ENCODE data around the gene GATA2.

The GATA2 gene

GRCh38 chr3:128473737-128474136, 19.3 kb downstream of the GATA2 start:
- no peak for DNase-seq (ENCODE audit: low read depth, low spot score)

GRCh38 chr3:128473180-128473519, 19.9 kb downstream of the GATA2 start:
- no peak for DNase-seq (ENCODE audit: low read depth, low spot score)

DNA sequence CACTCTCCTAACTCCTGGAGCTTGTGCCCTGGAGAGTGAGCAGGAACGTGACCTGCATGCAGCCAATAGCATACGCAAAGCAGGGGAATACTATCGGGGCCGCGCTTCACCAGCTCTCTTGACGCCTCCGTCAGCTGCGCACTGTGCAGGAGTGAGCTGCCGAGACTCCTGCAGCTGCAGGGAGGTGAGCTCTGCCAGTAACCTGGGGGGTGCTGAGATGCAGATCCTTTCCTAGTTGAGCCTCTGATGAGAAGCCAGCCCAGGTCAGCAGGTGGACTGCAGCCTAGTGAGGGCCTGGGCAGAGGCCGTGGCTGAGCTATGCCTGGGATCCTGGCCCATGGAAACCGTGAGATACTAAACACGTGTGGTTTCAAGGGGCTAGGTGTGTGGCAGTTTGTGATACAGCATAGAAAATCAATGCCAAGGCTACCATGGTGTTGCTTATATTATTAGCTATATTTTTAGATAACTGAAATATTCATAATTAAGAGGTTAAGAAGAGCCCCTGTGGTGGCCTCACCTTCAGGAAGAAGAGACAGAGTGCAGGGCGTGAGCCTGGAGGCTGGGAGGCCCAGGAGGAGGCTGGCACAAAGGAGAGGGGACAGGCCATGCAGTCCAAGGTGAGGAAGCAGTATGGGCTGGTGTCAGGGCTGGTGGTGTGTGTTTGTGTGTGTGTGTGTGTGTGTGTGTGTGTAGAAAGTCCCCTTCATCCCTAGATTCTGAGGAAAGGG, 20.4 kb downstream of the GATA2 start:
- no peak for DNase-seq (ENCODE audit: low read depth, low spot score)

DNA sequence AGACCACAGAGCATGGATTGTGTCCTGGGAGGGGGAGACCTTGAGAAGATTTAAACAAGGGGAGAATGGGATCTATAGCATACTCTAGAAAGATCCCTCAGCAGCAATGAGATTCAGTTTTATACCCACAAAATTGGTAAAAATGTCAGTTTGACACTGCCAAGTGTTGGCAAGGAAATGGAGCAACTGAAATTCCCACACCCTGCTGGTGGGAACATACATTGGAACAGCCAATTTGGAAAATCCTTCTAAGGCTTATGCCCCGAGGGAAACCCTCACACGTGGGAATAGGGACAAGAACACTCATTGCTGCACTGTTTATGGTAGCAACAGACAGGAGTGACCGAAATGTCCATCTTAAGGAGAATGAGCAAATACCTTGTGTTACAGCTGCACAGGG, 21.3 kb downstream of the GATA2 start:
- no peak for DNase-seq (ENCODE audit: low read depth, low spot score)

DNA sequence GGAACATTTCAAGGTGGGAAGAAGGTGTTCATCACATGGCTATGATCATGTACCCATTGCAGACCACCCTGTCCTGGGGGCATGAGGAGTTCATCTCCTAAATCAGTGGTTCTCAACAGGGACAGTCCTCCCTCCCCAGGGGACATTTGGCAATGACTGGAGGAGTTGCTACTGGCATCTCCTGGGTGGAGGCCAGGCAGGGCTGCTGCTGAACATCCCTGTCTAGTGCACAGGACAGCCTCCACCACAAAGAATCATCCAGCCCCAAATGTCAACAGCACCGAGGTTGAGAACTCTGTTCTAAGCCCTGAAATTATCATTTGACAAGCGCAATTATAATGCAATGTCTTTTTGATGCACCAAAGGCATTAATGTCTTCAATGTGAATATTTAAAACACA, 21.9 kb downstream of the GATA2 start:
- DNase-seq (ENCODE audit: low read depth, low spot score) = no peak

GRCh38 chr3:128470134-128470899, 22.7 kb downstream of the GATA2 start:
- DNase-seq (ENCODE audit: low read depth, low spot score) = no peak

GRCh38 chr3:128469556-128469955, 23.4 kb downstream of the GATA2 start:
- no peak for DNase-seq (ENCODE audit: low read depth, low spot score)

- DNase-seq (ENCODE audit: low read depth, low spot score) = no peak
Measured at GRCh38 chr3:128468791-128469527, 24.0 kb downstream of the GATA2 start.

DNA sequence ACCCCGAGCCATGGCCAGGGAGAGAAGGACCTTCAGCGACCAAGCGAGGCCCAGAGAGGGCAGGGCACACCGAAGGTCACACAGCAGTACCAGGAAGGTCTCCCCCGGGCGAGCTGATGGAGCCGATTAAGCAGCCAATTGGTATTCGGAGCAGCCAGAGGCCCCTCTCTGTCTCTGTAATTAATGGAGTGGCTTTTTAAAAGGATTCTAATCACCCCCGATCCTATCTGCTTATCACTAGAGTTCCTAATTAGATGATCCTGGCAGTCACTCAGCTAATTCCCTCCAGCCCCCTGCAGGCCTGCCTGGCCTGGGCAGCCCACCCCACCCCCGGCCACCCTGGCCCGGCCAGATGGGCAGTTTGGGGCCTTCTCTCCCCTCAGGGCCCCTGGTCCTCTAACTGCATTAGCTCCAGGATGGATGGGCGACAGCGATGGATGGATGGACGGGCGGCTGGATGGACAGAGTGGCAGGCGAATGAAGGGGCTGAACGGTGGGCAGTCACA, 24.7 kb downstream of the GATA2 start:
- DNase-seq (ENCODE audit: low read depth, low spot score) = no peak

DNA sequence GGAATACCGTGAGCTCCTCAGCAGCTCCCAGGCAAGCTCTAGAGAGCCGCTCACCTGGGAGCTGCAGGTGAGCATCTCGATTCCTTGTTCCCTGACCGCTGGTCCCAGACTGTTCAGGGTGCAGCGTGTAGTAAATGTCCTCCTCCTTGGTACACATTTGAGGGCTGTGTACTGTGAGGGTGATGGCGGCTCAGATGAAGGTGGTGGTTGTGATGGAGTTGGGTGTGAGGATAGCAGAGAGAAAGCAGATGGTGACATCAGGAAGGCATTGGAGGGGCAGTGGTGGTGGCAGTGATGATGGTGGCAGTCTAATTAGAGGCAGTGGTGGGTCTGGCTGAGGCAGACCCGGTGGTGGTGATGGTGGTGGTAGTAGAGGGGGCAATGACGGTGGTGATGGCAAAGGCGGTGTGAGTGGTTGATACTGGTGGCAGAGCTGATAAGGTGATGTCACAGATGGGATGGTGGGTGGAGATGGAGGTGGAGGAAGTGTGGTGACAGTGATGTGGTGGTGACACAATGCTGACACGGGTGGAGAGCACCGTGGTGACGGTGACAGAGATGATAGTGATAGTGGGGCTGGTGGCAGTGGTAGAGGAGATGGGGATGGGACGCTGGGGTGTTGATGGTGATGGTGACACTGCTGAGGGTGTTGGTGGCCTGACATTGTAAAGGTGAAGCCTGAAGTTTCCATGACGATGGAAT, 26.0 kb downstream of the GATA2 start, which contains the start of gene DNAJB8:
DNAJB8 (minus strand) TSS at position 51 of the 702 bp plus-strand sequence. CDS start 3,645 bp downstream, outside the sequence.
- DNase-seq (ENCODE audit: low read depth, low spot score) = no peak

DNA sequence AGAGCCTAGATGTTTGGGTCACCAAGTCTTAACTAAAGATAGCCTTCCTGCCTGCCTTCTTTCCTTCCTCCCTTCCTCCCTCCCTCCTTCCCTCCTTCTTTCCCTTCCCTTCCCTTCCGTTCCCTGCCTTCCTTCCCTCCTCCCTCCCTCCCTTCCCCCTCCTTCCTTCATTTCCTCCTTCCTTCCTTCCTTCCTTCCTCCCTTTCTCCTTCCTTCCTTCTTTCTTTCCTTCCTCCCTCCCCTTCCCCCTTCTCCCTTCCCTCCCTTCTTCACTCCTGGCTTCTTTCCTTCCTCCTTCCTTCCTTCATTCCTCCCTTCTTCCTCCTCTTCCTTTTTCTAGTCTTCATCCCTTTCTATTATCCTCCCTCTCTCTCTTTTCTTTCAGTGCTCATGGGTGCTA, 28.3 kb downstream of the GATA2 start:
- no peak for DNase-seq (ENCODE audit: low read depth, low spot score)

GRCh38 chr3:128464188-128464587, 28.8 kb downstream of the GATA2 start:
- no peak for DNase-seq (ENCODE audit: low read depth, low spot score)

DNA sequence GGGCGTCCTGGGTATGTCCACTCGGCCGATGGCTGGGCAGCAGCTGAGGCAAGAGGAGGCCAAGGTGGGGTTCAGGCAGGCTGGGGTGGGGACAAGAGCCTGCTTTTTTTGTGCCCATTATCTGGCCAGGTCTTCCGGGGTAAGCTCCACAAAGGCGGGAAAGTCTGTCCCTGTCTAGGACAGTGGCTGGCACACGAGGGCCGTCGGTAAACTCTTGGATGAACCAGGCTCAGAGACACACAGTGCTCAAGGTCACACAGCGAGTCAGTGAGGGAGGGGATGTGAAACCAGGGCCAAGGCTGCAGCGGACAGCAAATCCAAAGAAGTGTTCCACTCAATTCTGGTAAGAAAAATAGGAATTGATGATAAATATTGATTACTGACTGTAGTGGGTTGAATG, 29.2 kb downstream of the GATA2 start:
- no peak for DNase-seq (ENCODE audit: low read depth, low spot score)

GRCh38 chr3:128463354-128463753, 29.6 kb downstream of the GATA2 start:
- DNase-seq (ENCODE audit: low read depth, low spot score) = no peak

GRCh38 chr3:128462931-128463330, 30.1 kb downstream of the GATA2 start:
- no peak for DNase-seq (ENCODE audit: low read depth, low spot score)

DNA sequence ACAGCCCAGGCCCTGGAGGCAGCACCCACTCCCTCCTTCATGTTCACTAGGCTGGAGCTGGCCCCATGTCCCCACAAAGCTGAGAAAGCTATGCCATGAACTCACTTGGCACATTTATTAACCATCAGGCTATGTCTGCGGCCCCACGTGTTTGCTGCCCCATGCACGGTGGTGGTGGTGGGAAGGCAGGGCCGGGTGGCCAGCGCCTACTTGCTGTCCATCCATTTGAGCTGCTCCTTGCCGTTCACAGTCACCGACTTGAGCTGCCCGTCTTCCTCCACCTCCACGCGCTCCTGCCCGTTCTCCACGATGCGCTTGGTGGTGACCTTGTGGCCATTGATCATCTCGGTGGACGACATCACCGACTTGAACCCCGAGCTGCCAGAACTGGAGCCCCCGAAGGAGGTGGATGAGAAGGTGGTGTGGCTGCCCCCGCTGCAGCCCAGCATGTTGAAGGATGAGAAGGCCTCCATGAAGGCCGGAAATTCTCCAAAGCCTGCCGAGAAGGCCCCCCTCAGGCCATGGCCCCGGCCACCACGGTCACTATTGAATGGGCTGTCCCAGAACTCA, 30.6 kb downstream of the GATA2 start:
- DNase-seq (ENCODE audit: low read depth, low spot score) = no peak

- no peak for DNase-seq (ENCODE audit: low read depth, low spot score)
Measured at GRCh38 chr3:128461731-128462130, 31.3 kb downstream of the GATA2 start.

DNA sequence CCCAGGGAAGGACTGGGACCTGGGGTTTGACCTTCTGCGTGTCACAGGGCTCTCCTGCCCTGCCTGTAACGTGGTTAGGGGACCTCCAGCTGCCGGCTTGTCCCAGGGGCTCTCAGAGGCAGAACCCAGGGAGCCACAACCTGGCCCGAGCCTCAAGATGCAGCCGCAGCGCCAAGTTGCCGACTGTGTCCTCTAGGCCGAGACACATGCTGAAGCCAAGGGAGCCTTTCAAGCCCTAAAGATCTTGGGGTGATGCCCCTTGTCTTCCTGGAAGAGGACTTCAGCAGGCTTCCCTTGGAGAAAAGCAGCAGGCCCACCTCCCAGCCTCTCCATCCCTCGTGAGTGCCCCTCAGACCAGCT, 33.6 kb downstream of the GATA2 start:
- DNase-seq (ENCODE audit: low read depth, low spot score) = no peak

DNA sequence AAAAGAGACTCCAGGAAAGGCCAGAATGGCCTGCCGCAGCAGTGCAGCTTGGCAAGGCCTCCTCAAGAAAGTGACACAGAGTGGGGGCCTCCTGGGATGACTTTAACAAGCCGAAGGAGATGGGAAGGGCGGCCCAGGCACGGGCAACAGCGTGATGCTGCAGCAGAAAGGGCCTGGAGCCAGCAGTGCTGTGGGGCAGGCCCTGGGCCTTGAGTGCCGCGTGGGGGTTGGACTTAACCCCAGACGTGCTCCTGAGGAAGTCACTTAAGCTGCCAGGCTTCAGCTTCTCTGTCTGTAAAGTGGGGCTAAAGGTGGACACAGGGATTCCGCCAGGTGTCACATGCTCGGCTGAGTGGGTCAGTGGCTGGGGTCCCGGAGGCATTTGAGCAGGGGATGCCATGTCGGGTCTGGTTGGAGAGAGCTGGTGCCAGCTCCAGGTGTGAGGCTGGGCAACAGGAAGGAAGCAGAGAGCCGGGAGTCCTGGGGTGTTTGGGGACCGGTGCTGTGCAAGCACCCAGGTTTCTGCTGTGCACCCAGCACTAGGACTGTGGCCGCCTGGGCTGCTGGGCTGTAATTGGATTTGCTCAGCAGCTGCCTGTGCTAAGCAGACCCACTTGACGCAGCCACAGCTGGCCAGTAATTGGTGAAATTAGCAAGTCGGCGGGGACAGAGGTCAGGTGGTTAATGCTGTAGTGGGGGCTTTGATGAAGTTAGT, 34.1 kb downstream of the GATA2 start:
- no peak for DNase-seq (ENCODE audit: low read depth, low spot score)

GRCh38 chr3:128457937-128458336, 35.1 kb downstream of the GATA2 start:
- no peak for DNase-seq (ENCODE audit: low read depth, low spot score)

All from smooth muscle cell of the brain vasculature (primary cell).